ENCODE data around the gene CHGA. TPM values are rescaled to one million over a fixed set of nuclear protein-coding genes. Genes with fewer than 3 reads are reported as not detected.

CHGA gene
- total RNA-seq, 1 experiment from 2014 or later, result not detected

- no peak overlapping the region for H3K4me3 ChIP-seq
- H3K79me2 ChIP-seq (ENCODE audit: low read depth), result no peaks in the 10 kb centered on the region
- no peak overlapping the region for H3K4me2 ChIP-seq
- H3K4me1 ChIP-seq (replicated peaks; ENCODE audit: insufficient read depth), result no peaks in the 10 kb centered on the region
- CTCF ChIA-PET, result no interaction called here
- H3K9me3 ChIP-seq (ENCODE audit: insufficient read depth, low read depth), result no peaks in the 10 kb centered on the region
- TF ChIP-seq EZH2 (IDR thresholded peaks at IDR 0.05; ENCODE audit: low read depth) (no peak), CTCF (conservative IDR thresholded peaks at IDR 0.05) (no peak)
- no peaks in the 10 kb centered on the region for H3K9me2 ChIP-seq (ENCODE audit: insufficient read depth)
- H2AFZ ChIP-seq, result no peak overlapping the region
- BruUV-seq (replicated peaks), result no TSS peak
- POLR2A ChIA-PET (ENCODE audit: unreplicated experiment), result no interaction called here
- no peak for DNase-seq
- intact Hi-C loops (cut with micrococcal nuclease; ENCODE audit: unreplicated experiment), result no loop called here
- H3K27ac ChIP-seq, result no peak overlapping the region
- H3F3A ChIP-seq (ENCODE audit: insufficient read depth, low read depth), result no peaks in the 10 kb centered on the region
- no peaks in the 10 kb centered on the region for H3K36me3 ChIP-seq (ENCODE audit: low read depth)
- peaks cover 53% of the 10 kb centered on the region for H3K27me3 ChIP-seq (ENCODE audit: insufficient read depth, low read depth)
- no peaks in the 10 kb centered on the region for H4K20me1 ChIP-seq (ENCODE audit: insufficient read depth)
Measured at GRCh38 chr14:92902191-92902590, 20.8 kb upstream of the CHGA start.

- intact Hi-C loops (cut with micrococcal nuclease; ENCODE audit: unreplicated experiment), result no loop called here
- CTCF ChIA-PET, result no interaction called here
- H3K27me3 ChIP-seq (ENCODE audit: insufficient read depth, low read depth), result peaks cover 57% of the 10 kb centered on the region
- no peak overlapping the region for H2AFZ ChIP-seq
- POLR2A ChIA-PET (ENCODE audit: unreplicated experiment), result no interaction called here
- no peak overlapping the region for H3K4me3 ChIP-seq
- no peaks in the 10 kb centered on the region for H3K4me1 ChIP-seq (replicated peaks; ENCODE audit: insufficient read depth)
- H3K27ac ChIP-seq, result no peak overlapping the region
- no peaks in the 10 kb centered on the region for H4K20me1 ChIP-seq (ENCODE audit: insufficient read depth)
- no TSS peak for BruUV-seq (replicated peaks)
- no peak for DNase-seq
- H3K79me2 ChIP-seq (ENCODE audit: low read depth), result no peaks in the 10 kb centered on the region
- TF ChIP-seq EZH2 (IDR thresholded peaks at IDR 0.05; ENCODE audit: low read depth) (no peak), CTCF (conservative IDR thresholded peaks at IDR 0.05) (no peak)
- no peaks in the 10 kb centered on the region for H3K36me3 ChIP-seq (ENCODE audit: low read depth)
- no peaks in the 10 kb centered on the region for H3K9me2 ChIP-seq (ENCODE audit: insufficient read depth)
- H3F3A ChIP-seq (ENCODE audit: insufficient read depth, low read depth), result no peaks in the 10 kb centered on the region
- H3K4me2 ChIP-seq, result no peak overlapping the region
- H3K9me3 ChIP-seq (ENCODE audit: insufficient read depth, low read depth), result no peaks in the 10 kb centered on the region
Measured at GRCh38 chr14:92902726-92903125, 20.2 kb upstream of the CHGA start.

DNA sequence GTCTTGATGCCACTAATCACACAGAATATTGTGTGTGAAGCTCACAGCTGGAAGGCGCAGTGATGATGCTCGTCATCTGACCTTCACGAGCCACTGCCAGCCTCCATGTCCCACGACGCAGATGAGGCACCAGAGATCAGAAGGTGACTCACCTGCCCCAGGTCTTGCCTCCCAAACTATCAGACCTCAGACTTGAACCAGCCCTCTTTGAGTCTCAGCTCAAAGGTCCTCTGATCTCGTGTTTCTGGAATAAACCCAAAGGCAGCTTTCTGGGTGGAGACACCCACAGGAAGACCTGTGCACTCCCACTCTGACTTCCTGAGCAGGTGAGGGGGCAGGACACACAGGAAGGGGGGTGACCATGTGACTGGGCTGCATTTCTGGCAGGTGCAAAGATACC lies 19.6 kb upstream of the CHGA start:
- H3K4me3 ChIP-seq, result no peak overlapping the region
- no peak for DNase-seq
- H3F3A ChIP-seq (ENCODE audit: insufficient read depth, low read depth), result no peaks in the 10 kb centered on the region
- no peaks in the 10 kb centered on the region for H3K9me2 ChIP-seq (ENCODE audit: insufficient read depth)
- H3K36me3 ChIP-seq (ENCODE audit: low read depth), result no peaks in the 10 kb centered on the region
- no peaks in the 10 kb centered on the region for H3K4me1 ChIP-seq (replicated peaks; ENCODE audit: insufficient read depth)
- H4K20me1 ChIP-seq (ENCODE audit: insufficient read depth), result no peaks in the 10 kb centered on the region
- BruUV-seq (replicated peaks), result no TSS peak
- H3K27me3 ChIP-seq (ENCODE audit: insufficient read depth, low read depth), result peaks cover 60% of the 10 kb centered on the region
- ChIA-PET POLR2A (ENCODE audit: unreplicated experiment) (no interaction called here), CTCF (no interaction called here)
- no peak for TF ChIP-seq CTCF (conservative IDR thresholded peaks at IDR 0.05)
- no peaks in the 10 kb centered on the region for H3K79me2 ChIP-seq (ENCODE audit: low read depth)
- no peak overlapping the region for H3K27ac ChIP-seq
- no peak overlapping the region for H2AFZ ChIP-seq
- no peaks in the 10 kb centered on the region for H3K9me3 ChIP-seq (ENCODE audit: insufficient read depth, low read depth)
- intact Hi-C loops (cut with micrococcal nuclease; ENCODE audit: unreplicated experiment), result no loop called here
- no peak overlapping the region for H3K4me2 ChIP-seq

Measured in PC-9 (cell line).